Astrocyte (in vitro differentiated cells and primary cell): ENCODE measurements around the gene AAGAB. TPM values are rescaled to one million over a fixed set of nuclear protein-coding genes. Genes with fewer than 3 reads are reported as not detected.
A peak's percentile ranks its signal among the peaks of the same experiment; 100 is the strongest.
"Not testable (repeated sequence)": the region's sequence is repeated elsewhere in the genome, so short reads cannot be mapped to it uniquely, and the experiment has no call there.

Experiments used
- DNase-seq: peaks from one replicate; pipeline ENCODE4 v3.0.0-alpha.2; 2010; ENCODE audit warnings: low read depth
- FAIRE-seq: peaks from 2 replicates; lab custom pipeline; 2011; peaks lifted over from hg19 to GRCh38; lab: Jason Lieb, UNC
- H2AFZ ChIP-seq: 2 replicates; pipeline ENCODE4 v1.6.0; 2012; ENCODE audit warnings: low read depth, low read length, inconsistent platforms
- H3K27ac ChIP-seq: 2 replicates; pipeline ENCODE4 v1.5.1; 2011; ENCODE audit warnings: low read depth, low read length, inconsistent platforms
- H3K27me3 ChIP-seq: 2 replicates; pipeline ENCODE4 v1.6.0; 2011; ENCODE audit warnings: low read length, inconsistent platforms; ENCODE audit not compliant: insufficient read depth
- H3K36me3 ChIP-seq: 2 replicates; pipeline ENCODE4 v1.5.1; 2011; ENCODE audit warnings: low read length, inconsistent platforms; ENCODE audit not compliant: insufficient read depth
- H3K4me1 ChIP-seq: 2 replicates; pipeline ENCODE4 v1.5.1; 2011; ENCODE audit warnings: low read length, inconsistent platforms; ENCODE audit not compliant: insufficient read depth
- H3K4me2 ChIP-seq: 2 replicates; pipeline ENCODE4 v1.6.0; 2012; ENCODE audit warnings: low read length, inconsistent platforms
- H3K4me3 ChIP-seq: 2 replicates; pipeline ENCODE4 v1.5.1; 2011; ENCODE audit warnings: low read depth, mild to moderate bottlenecking, low read length, inconsistent platforms; ENCODE audit not compliant: insufficient read depth
- H3K79me2 ChIP-seq: 2 replicates; pipeline ENCODE4 v1.6.0; 2012; ENCODE audit warnings: mild to moderate bottlenecking, low read length, inconsistent platforms; ENCODE audit not compliant: insufficient read depth
- H3K9ac ChIP-seq: 2 replicates; pipeline ENCODE4 v1.6.0; 2012; ENCODE audit warnings: mild to moderate bottlenecking, low read length, inconsistent platforms
- H3K9me3 ChIP-seq: 2 replicates; pipeline ENCODE4 v1.5.1; 2012; ENCODE audit warnings: low read depth, mild to moderate bottlenecking, low read length, inconsistent platforms; ENCODE audit not compliant: insufficient read depth
- H4K20me1 ChIP-seq: 2 replicates; pipeline ENCODE4 v1.6.0; 2012; ENCODE audit warnings: low read length, inconsistent platforms; ENCODE audit not compliant: insufficient read depth
- H3K27ac Mint-ChIP-seq: one replicate; pipeline ENCODE4 v1.8.0; 2021; ENCODE audit warnings: mild to moderate bottlenecking, mixed read lengths; ENCODE audit not compliant: unreplicated experiment
- H3K27me3 Mint-ChIP-seq: one replicate; pipeline ENCODE4 v1.8.0; 2021; ENCODE audit warnings: low read depth, mixed read lengths; ENCODE audit not compliant: unreplicated experiment
- H3K36me3 Mint-ChIP-seq: one replicate; pipeline ENCODE4 v1.8.0; 2021; ENCODE audit warnings: low read depth, mixed read lengths; ENCODE audit not compliant: unreplicated experiment
- H3K4me1 Mint-ChIP-seq: one replicate; pipeline ENCODE4 v1.8.0; 2021; ENCODE audit warnings: low read depth, mixed read lengths; ENCODE audit not compliant: unreplicated experiment
- H3K4me3 Mint-ChIP-seq: one replicate; pipeline ENCODE4 v1.8.0; 2021; ENCODE audit warnings: mild to moderate bottlenecking, moderate library complexity, mixed read lengths; ENCODE audit not compliant: unreplicated experiment
- H3K9me3 Mint-ChIP-seq: one replicate; pipeline ENCODE4 v1.8.0; 2021; ENCODE audit warnings: mild to moderate bottlenecking, mixed read lengths; ENCODE audit not compliant: unreplicated experiment
- EZH2 ChIP-seq: IDR thresholded peaks from 2 replicates; pipeline ENCODE4 v1.6.1; 2012; ENCODE audit warnings: mild to moderate bottlenecking, low read length, inconsistent platforms; ENCODE audit not compliant: insufficient read depth
- total RNA-seq: library from RNA; stranded (reverse); gene quantifications from 2 replicates; pipeline ENCODE4 v1.2.1, GENCODE V29; 2021
- TF ChIP-seq, protein P1 (sequence below): IDR thresholded peaks from 2 replicates; pipeline ENCODE4 v1.5.1; 2011; ENCODE audit warnings: low read depth, mild to moderate bottlenecking, inconsistent platforms, low read length, moderate library complexity; ENCODE audit not compliant: insufficient read depth

Gene AAGAB
- total RNA-seq, 1 donor from 2014 or later = 52.2 TPM

GRCh38 chr15:67248011-67248505, 6.4 kb downstream of the AAGAB start:
- Histone ChIP-seq H4K20me1 (peaks cover 39% of the 10 kb centered on the region), H3K36me3 (no peaks in the 10 kb centered on the region), H3K4me3 (no peak overlapping the region), H3K9ac (no peak overlapping the region), H3K9me3 (no peaks in the 10 kb centered on the region), H3K27ac (no peak overlapping the region), H3K27me3 (no peaks in the 10 kb centered on the region), H3K4me1 (no peaks in the 10 kb centered on the region), H2AFZ (no peak overlapping the region), H3K79me2 (peaks cover 91% of the 10 kb centered on the region), H3K4me2 (no peak overlapping the region)
- no peak for FAIRE-seq
- DNase-seq = peak; percentile 14
- peaks cover 5% of the 10 kb centered on the region for H3K4me1 Mint-ChIP-seq
- no peak overlapping the region for H3K27ac Mint-ChIP-seq
- H3K27me3 Mint-ChIP-seq = no peaks in the 10 kb centered on the region
- H3K9me3 Mint-ChIP-seq = no peaks in the 10 kb centered on the region
- H3K4me3 Mint-ChIP-seq = no peak overlapping the region
- no peak for TF ChIP-seq EZH2
- TF ChIP-seq, protein P1, sequence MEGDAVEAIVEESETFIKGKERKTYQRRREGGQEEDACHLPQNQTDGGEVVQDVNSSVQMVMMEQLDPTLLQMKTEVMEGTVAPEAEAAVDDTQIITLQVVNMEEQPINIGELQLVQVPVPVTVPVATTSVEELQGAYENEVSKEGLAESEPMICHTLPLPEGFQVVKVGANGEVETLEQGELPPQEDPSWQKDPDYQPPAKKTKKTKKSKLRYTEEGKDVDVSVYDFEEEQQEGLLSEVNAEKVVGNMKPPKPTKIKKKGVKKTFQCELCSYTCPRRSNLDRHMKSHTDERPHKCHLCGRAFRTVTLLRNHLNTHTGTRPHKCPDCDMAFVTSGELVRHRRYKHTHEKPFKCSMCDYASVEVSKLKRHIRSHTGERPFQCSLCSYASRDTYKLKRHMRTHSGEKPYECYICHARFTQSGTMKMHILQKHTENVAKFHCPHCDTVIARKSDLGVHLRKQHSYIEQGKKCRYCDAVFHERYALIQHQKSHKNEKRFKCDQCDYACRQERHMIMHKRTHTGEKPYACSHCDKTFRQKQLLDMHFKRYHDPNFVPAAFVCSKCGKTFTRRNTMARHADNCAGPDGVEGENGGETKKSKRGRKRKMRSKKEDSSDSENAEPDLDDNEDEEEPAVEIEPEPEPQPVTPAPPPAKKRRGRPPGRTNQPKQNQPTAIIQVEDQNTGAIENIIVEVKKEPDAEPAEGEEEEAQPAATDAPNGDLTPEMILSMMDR = no peak
- H3K36me3 Mint-ChIP-seq = peaks cover 6% of the 10 kb centered on the region

GRCh38 chr15:67246606-67247005, 7.9 kb downstream of the AAGAB start:
- H3K36me3 Mint-ChIP-seq, H3K27ac ChIP-seq, H3K4me3 Mint-ChIP-seq, H3K4me1 ChIP-seq, H3K27me3 Mint-ChIP-seq, FAIRE-seq, H3K9me3 Mint-ChIP-seq, H3K4me2 ChIP-seq, DNase-seq, H3K9ac ChIP-seq, H3K27ac Mint-ChIP-seq, H3K9me3 ChIP-seq, H3K4me3 ChIP-seq, H3K4me1 Mint-ChIP-seq, H3K27me3 ChIP-seq, H3K36me3 ChIP-seq, H2AFZ ChIP-seq: not testable (repeated sequence)
- Histone ChIP-seq H4K20me1 (peaks cover 49% of the 10 kb centered on the region), H3K79me2 (peaks cover 86% of the 10 kb centered on the region)

DNA sequence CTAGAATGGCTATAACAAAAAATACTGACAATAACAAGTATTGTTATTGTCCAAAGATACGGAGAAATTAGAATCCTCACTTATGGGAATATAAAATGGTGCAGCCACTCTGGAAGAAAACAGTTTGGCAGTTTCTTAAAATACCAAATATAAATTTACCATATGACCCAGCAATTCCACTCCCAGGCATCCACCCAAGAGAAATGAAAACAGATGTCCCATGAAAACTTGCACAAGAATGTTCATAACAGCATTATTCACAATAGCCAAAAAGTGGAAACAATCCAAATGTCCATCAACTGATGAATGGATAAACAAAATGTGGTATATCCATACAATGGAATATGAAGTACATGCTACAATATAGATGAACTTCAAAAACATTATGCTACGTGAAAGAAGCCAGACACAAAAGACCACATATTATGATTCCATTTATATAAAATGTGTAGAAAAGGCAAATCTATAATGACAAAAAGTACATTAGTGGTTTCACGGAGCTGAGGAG, 9.4 kb downstream of the AAGAB start:
- Histone ChIP-seq H3K4me2 (no peak overlapping the region), H3K27ac (no peak overlapping the region), H3K27me3 (no peaks in the 10 kb centered on the region), H3K4me1 (no peaks in the 10 kb centered on the region), H2AFZ (no peak overlapping the region), H3K9ac (no peak overlapping the region), H3K36me3 (no peaks in the 10 kb centered on the region), H3K79me2 (peaks cover 86% of the 10 kb centered on the region), H3K9me3 (no peaks in the 10 kb centered on the region), H4K20me1 (peaks cover 55% of the 10 kb centered on the region), H3K4me3 (no peak overlapping the region)
- TF ChIP-seq, protein P1 = no peak
- TF ChIP-seq EZH2 = no peak
- H3K27me3 Mint-ChIP-seq = no peaks in the 10 kb centered on the region
- no peak overlapping the region for H3K27ac Mint-ChIP-seq
- DNase-seq (peak; percentile 23), FAIRE-seq (no peak)
- H3K4me1 Mint-ChIP-seq = peaks cover 16% of the 10 kb centered on the region
- no peaks in the 10 kb centered on the region for H3K9me3 Mint-ChIP-seq
- H3K36me3 Mint-ChIP-seq = peaks cover 6% of the 10 kb centered on the region
- no peak overlapping the region for H3K4me3 Mint-ChIP-seq
